Thoracic aorta (tissue), 2 donors: ENCODE measurements around the gene APOC4. TPM values are rescaled to one million over a fixed set of nuclear protein-coding genes. Genes with fewer than 3 reads are reported as not detected.

Experiments
- ATAC-seq: fragments of 150-250 bp; one replicate; pipeline ENCODE4 v1.8.0; 2017; ENCODE audit warnings: low read depth; ENCODE audit not compliant: insufficient number of reproducible peaks, low FRiP score
- DNase-seq: peaks from one replicate; pipeline ENCODE4 v3.0.0-alpha.2; 2020; ENCODE audit warnings: low spot score
- H3K27ac ChIP-seq, 2 donors: fragments of 200-600 bp; sonication (generic); 1 replicate in 1 of 2; 2 replicates in 1 of 2; pipeline ENCODE4 v1.5.1; 2016; ENCODE audit warnings: mild to moderate bottlenecking in 2 of 2, moderate library complexity in 2 of 2
- H3K27me3 ChIP-seq: fragments of 200-600 bp; sonication (generic); replicated peaks from 2 replicates; pipeline ENCODE4 v1.6.0; 2016; ENCODE audit warnings: mild to moderate bottlenecking; ENCODE audit not compliant: insufficient read depth
- H3K36me3 ChIP-seq: fragments of 200-600 bp; sonication (generic); one replicate; pipeline ENCODE4 v1.5.1; 2016
- H3K4me1 ChIP-seq, 2 donors: fragments of 200-600 bp; sonication (generic); 1 replicate in 1 of 2; 2 replicates in 1 of 2; pipeline versions ENCODE4 v1.5.1 to v1.6.0; 2016; ENCODE audit warnings: low read depth in 2 of 2, mild to moderate bottlenecking in 1 of 2; ENCODE audit not compliant: control insufficient read depth in 1 of 2
- H3K4me3 ChIP-seq: fragments of 200-600 bp; sonication (generic); 2 replicates; pipeline ENCODE4 v1.5.1; 2016; ENCODE audit warnings: mild to moderate bottlenecking
- H3K9me3 ChIP-seq: fragments of 200-600 bp; sonication (generic); 2 replicates; pipeline ENCODE4 v1.5.1; 2016
- CTCF ChIP-seq: fragments of 200-600 bp; sonication (generic); IDR thresholded peaks from one replicate; pipeline ENCODE4 v1.5.1; 2019; ENCODE audit warnings: antibody characterized with exemption
- total RNA-seq, 2 donors: library from RNA; depleted of rRNA; stranded (reverse); fragments of >200 nt; gene quantifications; one replicate each; pipeline versions ENCODE4 v1.1.0 to v1.2.3, GENCODE V29; 2016

The APOC4 gene
- total RNA-seq, 2 donors from 2014 or later = not detected

DNA sequence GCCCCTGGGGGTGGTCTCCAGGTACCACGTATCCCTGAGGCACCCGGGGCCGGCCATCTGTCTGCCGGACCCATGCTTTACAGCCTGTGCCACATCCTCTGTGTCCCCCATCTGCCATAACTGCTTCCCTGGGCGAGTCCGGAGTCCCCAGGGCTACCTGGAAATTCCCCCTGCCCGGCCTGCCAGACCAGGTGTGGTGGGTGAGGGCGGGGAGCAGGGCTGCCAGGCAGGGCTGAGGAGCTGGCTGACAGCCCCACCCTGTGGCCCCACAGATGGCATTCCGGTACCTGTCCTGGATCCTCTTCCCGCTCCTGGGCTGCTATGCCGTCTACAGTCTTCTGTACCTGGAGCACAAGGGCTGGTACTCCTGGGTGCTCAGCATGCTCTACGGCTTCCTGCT lies 48.9 kb downstream of the APOC4 start:
- H3K4me3 ChIP-seq = no peak overlapping the region
- no peak for TF ChIP-seq CTCF
- H3K27me3 ChIP-seq = no peaks in the 10 kb centered on the region
- H3K27ac ChIP-seq = no peak overlapping the region
- H3K36me3 ChIP-seq = peaks cover 45% of the 10 kb centered on the region
- no peaks in the 10 kb centered on the region for H3K9me3 ChIP-seq
- no peaks in the 10 kb centered on the region for H3K4me1 ChIP-seq
- no peak for DNase-seq
- ATAC-seq = no peak

DNA sequence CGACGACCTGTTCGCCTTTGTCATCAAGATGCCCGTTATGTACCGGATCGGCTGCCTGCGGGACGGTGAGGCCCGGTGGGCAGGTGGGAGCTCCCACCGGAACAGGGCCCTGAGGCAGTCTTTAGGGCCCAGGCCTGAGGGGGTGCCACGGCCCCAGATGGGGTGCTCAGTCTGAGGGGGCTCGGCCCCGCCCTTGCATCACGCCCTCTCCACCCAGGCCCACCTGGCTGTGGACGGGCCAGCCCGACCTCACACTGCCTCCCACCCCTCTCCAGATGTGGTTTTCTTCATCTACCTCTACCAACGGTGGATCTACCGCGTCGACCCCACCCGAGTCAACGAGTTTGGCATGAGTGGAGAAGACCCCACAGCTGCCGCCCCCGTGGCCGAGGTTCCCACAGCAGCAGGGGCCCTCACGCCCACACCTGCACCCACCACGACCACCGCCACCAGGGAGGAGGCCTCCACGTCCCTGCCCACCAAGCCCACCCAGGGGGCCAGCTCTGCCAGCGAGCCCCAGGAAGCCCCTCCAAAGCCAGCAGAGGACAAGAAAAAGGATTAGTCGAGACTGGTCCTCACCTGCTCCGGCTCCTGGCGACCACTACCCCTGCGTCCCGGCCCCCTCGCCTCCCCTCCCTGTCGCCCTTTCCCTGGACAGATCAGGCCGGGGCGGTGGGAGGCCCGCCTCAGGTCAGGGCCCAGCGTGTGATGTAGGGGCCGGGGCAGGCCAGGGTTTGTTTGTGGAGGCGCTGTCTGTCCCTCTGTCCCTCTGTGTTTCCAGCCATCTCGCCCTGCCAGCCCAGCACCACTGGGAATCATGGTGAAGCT lies 50.5 kb downstream of the APOC4 start:
- Histone ChIP-seq H3K27ac (no peak overlapping the region), H3K36me3 (peaks cover 32% of the 10 kb centered on the region), H3K9me3 (no peaks in the 10 kb centered on the region), H3K4me3 (no peak overlapping the region), H3K27me3 (no peaks in the 10 kb centered on the region), H3K4me1 (no peaks in the 10 kb centered on the region)
- ATAC-seq (no peak), DNase-seq (no peak)
- TF ChIP-seq CTCF = no peak

DNA sequence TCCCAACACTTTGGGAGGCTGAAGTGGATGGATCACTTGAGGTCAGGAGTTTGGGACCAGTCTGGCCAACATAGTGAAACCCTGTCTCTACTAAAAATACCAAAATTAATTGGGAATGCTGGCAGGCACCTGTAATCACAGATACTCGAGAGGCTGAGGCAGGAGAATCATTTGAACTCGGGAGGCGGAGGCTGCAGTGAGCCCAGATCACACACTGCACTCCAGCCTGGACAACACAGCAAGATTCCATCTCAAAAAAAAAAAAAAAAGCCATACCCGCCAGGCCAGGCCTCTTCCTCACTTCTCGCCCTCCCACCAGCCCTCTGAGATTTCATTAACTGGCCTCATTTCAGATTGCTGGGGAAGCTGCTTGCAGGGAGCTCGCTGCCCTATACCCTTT lies 51.5 kb downstream of the APOC4 start:
- Histone ChIP-seq H3K4me3 (no peak overlapping the region), H3K27ac (no peak overlapping the region), H3K36me3 (peaks cover 27% of the 10 kb centered on the region), H3K9me3 (no peaks in the 10 kb centered on the region), H3K4me1 (no peaks in the 10 kb centered on the region), H3K27me3 (no peaks in the 10 kb centered on the region)
- ATAC-seq = no peak
- DNase-seq = no peak
- TF ChIP-seq CTCF = no peak

- H3K4me3 ChIP-seq = no peak overlapping the region
- no peak for DNase-seq
- TF ChIP-seq CTCF = no peak
Observed at GRCh38 chr19:44993926-44994537, 52.0 kb downstream of the APOC4 start.

More at GRCh38 chr19:44993926-44994537, 52.0 kb downstream of the APOC4 start:
- H3K4me1 ChIP-seq = no peaks in the 10 kb centered on the region
- no peaks in the 10 kb centered on the region for H3K9me3 ChIP-seq
- H3K27me3 ChIP-seq = no peaks in the 10 kb centered on the region
- no peak for ATAC-seq
- peaks cover 27% of the 10 kb centered on the region for H3K36me3 ChIP-seq
- H3K27ac ChIP-seq = no peak overlapping the region

Other genes with a start within 250 kb of the APOC4 start
- not detected for gene CEACAM16, start 243.1 kb upstream of the APOC4 start, total RNA-seq
- 10 to 100 TPM; 43.1 to 77.9 TPM for gene BCL3, start 193.5 kb upstream of the APOC4 start, total RNA-seq
- gene CBLC, start 164.3 kb upstream of the APOC4 start, total RNA-seq = under 1 TPM in 1 of 2 donors, not detected in 1; 0.42 TPM
- 100 to 1,000 TPM in 1 of 2 donors, 10 to 100 TPM in 1; 77.7 to 178 TPM for gene BCAM, start 133.1 kb upstream of the APOC4 start, total RNA-seq
- 10 to 100 TPM; 61.7 to 84.3 TPM for gene NECTIN2, start 95.9 kb upstream of the APOC4 start, total RNA-seq
- gene TOMM40, start 51.0 kb upstream of the APOC4 start, total RNA-seq = 10 to 100 TPM; 24.9 to 48.5 TPM
- gene APOE, start 36.4 kb upstream of the APOC4 start, total RNA-seq = 100 to 1,000 TPM; 111 to 333 TPM
- 10 to 100 TPM in 1 of 2 donors, 1 to 10 TPM in 1; 4.9 to 12.3 TPM for gene APOC1, start 27.6 kb upstream of the APOC4 start, total RNA-seq
- not detected for gene APOC2, start 3.8 kb downstream of the APOC4 start, total RNA-seq
- 10 to 100 TPM; 63.1 to 69.3 TPM for gene CLPTM1, start 13.1 kb downstream of the APOC4 start, total RNA-seq
- 10 to 100 TPM; 20.6 to 38.6 TPM for gene RELB, start 59.2 kb downstream of the APOC4 start, total RNA-seq
- gene CLASRP, start 96.8 kb downstream of the APOC4 start, total RNA-seq = 100 to 1,000 TPM; 119 to 300 TPM
- gene ZNF296, start 134.2 kb downstream of the APOC4 start, total RNA-seq = 1 to 10 TPM; 1.5 to 1.8 TPM
- gene GEMIN7, start 137.0 kb downstream of the APOC4 start, total RNA-seq = 10 to 100 TPM; 11.2 to 16.0 TPM
- 10 to 100 TPM; 19.6 to 22.6 TPM for gene PPP1R37, start 150.9 kb downstream of the APOC4 start, total RNA-seq
- under 1 TPM; 0.49 to 0.81 TPM for gene NKPD1, start 218.7 kb downstream of the APOC4 start, total RNA-seq
- gene TRAPPC6A, start 236.0 kb downstream of the APOC4 start, total RNA-seq = 1 to 10 TPM; 6.6 to 8.3 TPM
- 10 to 100 TPM; 20.7 to 21.4 TPM for gene BLOC1S3, start 236.5 kb downstream of the APOC4 start, total RNA-seq